GM19099 (cell line): ENCODE results near the gene EIF5A.

Experiments
- POLR2A ChIP-seq: IDR thresholded peaks from 3 replicates; pipeline ENCODE4 v1.6.1; 2011; ENCODE audit warnings: low read depth; ENCODE audit not compliant: insufficient read length; ENCODE audit errors: extremely low read depth

EIF5A gene

GRCh38 chr17:7314719-7315569, 7.5 kb downstream of the EIF5A start, which contains the start of gene GPS2:
Gene GPS2, minus strand, starts transcription at chr17:7315360. Its CDS starts 308 bp downstream, at chr17:7315052.
- peak; percentile 88 for TF ChIP-seq POLR2A

GRCh38 chr17:7315570-7316235, 8.3 kb downstream of the EIF5A start:
- no peak for TF ChIP-seq POLR2A

- TF ChIP-seq POLR2A, result no peak
Measured at GRCh38 chr17:7317161-7317803, 9.9 kb downstream of the EIF5A start.

- TF ChIP-seq POLR2A, result no peak
Measured at GRCh38 chr17:7318121-7318860, 10.9 kb downstream of the EIF5A start.

GRCh38 chr17:7321466-7321865, 14.0 kb downstream of the EIF5A start:
- TF ChIP-seq POLR2A, result no peak

- no peak for TF ChIP-seq POLR2A
Measured at GRCh38 chr17:7322520-7323194, 15.2 kb downstream of the EIF5A start.

GRCh38 chr17:7323731-7324437, 16.5 kb downstream of the EIF5A start:
- no peak for TF ChIP-seq POLR2A

- TF ChIP-seq POLR2A, result no peak
Measured at GRCh38 chr17:7324438-7324779, 17.0 kb downstream of the EIF5A start.

GRCh38 chr17:7325031-7325528, 17.7 kb downstream of the EIF5A start:
- no peak for TF ChIP-seq POLR2A

GRCh38 chr17:7326186-7326585, 18.8 kb downstream of the EIF5A start:
- no peak for TF ChIP-seq POLR2A

- TF ChIP-seq POLR2A, result no peak
Measured at GRCh38 chr17:7327056-7327455, 19.6 kb downstream of the EIF5A start.

GRCh38 chr17:7327501-7327900, 20.1 kb downstream of the EIF5A start:
- TF ChIP-seq POLR2A, result no peak

GRCh38 chr17:7328009-7328408, 20.6 kb downstream of the EIF5A start:
- TF ChIP-seq POLR2A, result no peak
